Mesenchymal stem cell (in vitro differentiated cells and primary cell): Measurements from ENCODE around the gene UBR3.
"Not testable (repeated sequence)": the region's sequence is repeated elsewhere in the genome, so short reads cannot be mapped to it uniquely, and the experiment has no call there.

Source experiments
- DNase-seq: peaks from one replicate; pipeline ENCODE4 v3.0.0-alpha.2; 2013
- H2AFZ ChIP-seq: one replicate; pipeline ENCODE4 v1.6.1; 2013; ENCODE audit warnings: low read depth, mild to moderate bottlenecking, control low read depth, inconsistent platforms, low read length, moderate library complexity
- H2AK5ac ChIP-seq: 2 replicates; pipeline ENCODE4 v1.6.1; 2013; ENCODE audit warnings: low read length, moderate library complexity, mild to moderate bottlenecking, inconsistent platforms; ENCODE audit not compliant: severe bottlenecking
- H2BK120ac ChIP-seq: one replicate; pipeline ENCODE4 v1.6.1; 2013; ENCODE audit warnings: low read depth, mild to moderate bottlenecking, inconsistent platforms, low read length, moderate library complexity
- H2BK12ac ChIP-seq, 2 experiments: one replicate each; pipeline ENCODE4 v1.6.1; 2013; ENCODE audit warnings: inconsistent platforms in 2 of 2, low read length in 2 of 2, mild to moderate bottlenecking in 2 of 2, moderate library complexity in 2 of 2, control low read depth in 1 of 2
- H2BK15ac ChIP-seq: one replicate; pipeline ENCODE4 v1.6.1; 2013; ENCODE audit warnings: mild to moderate bottlenecking, low read depth, inconsistent platforms; ENCODE audit not compliant: poor library complexity, severe bottlenecking
- H2BK5ac ChIP-seq: 2 replicates; pipeline ENCODE4 v1.6.1; 2013; ENCODE audit warnings: low read depth, mild to moderate bottlenecking, low read length, control low read depth, inconsistent platforms; ENCODE audit not compliant: poor library complexity, severe bottlenecking
- H3K14ac ChIP-seq, 2 experiments: one replicate each; pipeline ENCODE4 v1.6.1; 2013; ENCODE audit warnings: inconsistent platforms in 2 of 2, low read length in 2 of 2, control low read depth in 1 of 2, mild to moderate bottlenecking in 1 of 2, moderate library complexity in 1 of 2
- H3K18ac ChIP-seq, 2 experiments: one replicate each; pipeline ENCODE4 v1.6.1; 2013; ENCODE audit warnings: inconsistent platforms in 2 of 2, low read length in 2 of 2, control low read depth in 1 of 2, low read depth in 1 of 2, mild to moderate bottlenecking in 1 of 2
- H3K23ac ChIP-seq, 2 experiments: one replicate each; pipeline ENCODE4 v1.6.1; 2013; ENCODE audit warnings: inconsistent platforms in 2 of 2, low read length in 2 of 2, mild to moderate bottlenecking in 2 of 2, moderate library complexity in 2 of 2, control low read depth in 1 of 2
- H3K27ac ChIP-seq: 2 replicates; pipeline ENCODE4 v1.5.1; 2013; ENCODE audit warnings: mild to moderate bottlenecking, moderate library complexity, low read length, control low read depth, inconsistent platforms; ENCODE audit not compliant: poor library complexity, severe bottlenecking
- H3K27me3 ChIP-seq, 2 experiments: 2 replicates each; pipeline versions ENCODE4 v1.6.1 to v1.7.0; 2013; ENCODE audit warnings: low read length in 2 of 2, mild to moderate bottlenecking in 2 of 2, moderate library complexity in 2 of 2, control low read depth in 1 of 2, inconsistent platforms in 1 of 2; ENCODE audit not compliant: control insufficient read depth in 1 of 2, insufficient read depth in 1 of 2
- H3K36me3 ChIP-seq, 2 experiments: 2 replicates each; pipeline versions ENCODE4 v1.6.1 to v1.7.0; 2013; ENCODE audit warnings: low read length in 2 of 2, control low read depth in 1 of 2, inconsistent platforms in 1 of 2, low read depth in 1 of 2, mild to moderate bottlenecking in 1 of 2; ENCODE audit not compliant: insufficient read depth in 2 of 2, control insufficient read depth in 1 of 2
- H3K4ac ChIP-seq, 2 experiments: one replicate each; pipeline ENCODE4 v1.6.1; 2013; ENCODE audit warnings: inconsistent platforms in 2 of 2, low read length in 2 of 2, mild to moderate bottlenecking in 2 of 2, moderate library complexity in 2 of 2, control low read depth in 1 of 2, low read depth in 1 of 2
- H3K4me1 ChIP-seq: 2 replicates; pipeline ENCODE4 v1.6.1; 2013; ENCODE audit warnings: low read depth, low read length, control low read depth; ENCODE audit not compliant: control insufficient read depth, insufficient read depth
- H3K4me2 ChIP-seq: 2 replicates; pipeline ENCODE4 v1.6.1; 2013; ENCODE audit warnings: low read length, mild to moderate bottlenecking, inconsistent platforms; ENCODE audit not compliant: poor library complexity, severe bottlenecking
- H3K4me3 ChIP-seq, 2 experiments: 2 replicates each; pipeline versions ENCODE4 v1.5.1 to v1.7.0; 2013; ENCODE audit warnings: low read length in 2 of 2, mild to moderate bottlenecking in 2 of 2, control low read depth in 1 of 2, low read depth in 1 of 2; ENCODE audit not compliant: insufficient read depth in 1 of 2
- H3K79me1 ChIP-seq: replicated peaks from 2 replicates; pipeline ENCODE4 v1.6.1; 2013; ENCODE audit warnings: mild to moderate bottlenecking, control low read depth, low read length, inconsistent platforms; ENCODE audit not compliant: poor library complexity, severe bottlenecking
- H3K9ac ChIP-seq: 2 replicates; pipeline ENCODE4 v1.7.0; 2013; ENCODE audit warnings: mild to moderate bottlenecking, low read length, moderate library complexity
- H3K9me3 ChIP-seq: 2 replicates; pipeline ENCODE4 v1.7.0; 2013; ENCODE audit warnings: mild to moderate bottlenecking, low read length; ENCODE audit not compliant: control insufficient read depth
- H4K8ac ChIP-seq: one replicate; pipeline ENCODE4 v1.6.1; 2013; ENCODE audit warnings: inconsistent platforms, mild to moderate bottlenecking, low read length, moderate library complexity
- H4K91ac ChIP-seq: one replicate; pipeline ENCODE4 v1.6.1; 2013; ENCODE audit warnings: mild to moderate bottlenecking, low read length, inconsistent platforms
- WGBS: methylation state at CpG from one replicate; pipeline ENCODE4 v1.1.7; 2013; ENCODE audit warnings: mixed read lengths; 5-methylcytosine and 5-hydroxymethylcytosine counted together

UBR3 gene

GRCh38 chr2:169806586-169806985 lies 20.7 kb upstream of the UBR3 start:
- no peak overlapping the region for H4K8ac ChIP-seq
- peaks cover 2% of the 10 kb centered on the region for H3K4me1 ChIP-seq
- no peaks in the 10 kb centered on the region for H3K9me3 ChIP-seq
- no peak overlapping the region for H2BK120ac ChIP-seq
- H3K9ac ChIP-seq: no peak overlapping the region
- no peak overlapping the region for H3K4me2 ChIP-seq
- H2AFZ ChIP-seq: no peak overlapping the region
- no peak overlapping the region for H3K14ac ChIP-seq
- H2AK5ac ChIP-seq: no peak overlapping the region
- H3K4me3 ChIP-seq: no peak overlapping the region
- H2BK12ac ChIP-seq: no peak overlapping the region
- H3K27me3 ChIP-seq: no peaks in the 10 kb centered on the region
- H3K27ac ChIP-seq: no peak overlapping the region
- peaks cover 16 to 78% of the 10 kb centered on the region in 2 experiments for H3K36me3 ChIP-seq
- H3K4ac ChIP-seq: no peak overlapping the region
- no peak for DNase-seq
- H4K91ac ChIP-seq: no peak overlapping the region
- H3K79me1 ChIP-seq: peaks cover 7% of the 10 kb centered on the region
- H3K18ac ChIP-seq: no peak overlapping the region
- H2BK5ac ChIP-seq: no peak overlapping the region
- no peak overlapping the region for H3K23ac ChIP-seq
- no peak overlapping the region for H2BK15ac ChIP-seq

- Histone ChIP-seq H3K4me2 (no peak overlapping the region), H3K4me3 (no peak overlapping the region), H3K4ac (no peak overlapping the region), H3K14ac (no peak overlapping the region), H3K27ac (no peak overlapping the region), H3K36me3 (peaks cover 15 to 76% of the 10 kb centered on the region in 2 experiments), H2BK120ac (no peak overlapping the region), H3K9me3 (no peaks in the 10 kb centered on the region), H3K23ac (no peak overlapping the region), H4K8ac (no peak overlapping the region), H3K18ac (no peak overlapping the region), H3K27me3 (no peaks in the 10 kb centered on the region), H3K79me1 (peaks cover 5% of the 10 kb centered on the region), H4K91ac (no peak overlapping the region), H2BK5ac (no peak overlapping the region), H2BK12ac (no peak overlapping the region), H2BK15ac (no peak overlapping the region), H3K9ac (peak overlapping the region; percentile 33), H3K4me1 (no peaks in the 10 kb centered on the region), H2AFZ (no peak overlapping the region), H2AK5ac (no peak overlapping the region)
- WGBS: 79% methylated on average over 3 of the region's 4 CpGs
- DNase-seq: no peak
Observed at GRCh38 chr2:169808221-169808620, 19.0 kb upstream of the UBR3 start.

- Histone ChIP-seq H3K4me3 (no peak overlapping the region), H3K23ac (no peak overlapping the region), H4K91ac (no peak overlapping the region), H3K14ac (no peak overlapping the region), H3K4me1 (peaks cover 3% of the 10 kb centered on the region), H3K27me3 (no peaks in the 10 kb centered on the region), H4K8ac (no peak overlapping the region), H2BK5ac (no peak overlapping the region), H3K36me3 (peaks cover 22 to 83% of the 10 kb centered on the region in 2 experiments), H3K4ac (no peak overlapping the region), H2BK12ac (no peak overlapping the region), H2BK15ac (no peak overlapping the region), H3K9me3 (no peaks in the 10 kb centered on the region), H2AFZ (no peak overlapping the region), H3K9ac (peak overlapping the region; percentile 30), H3K18ac (no peak overlapping the region), H3K27ac (peak overlapping the region; percentile 54), H2BK120ac (no peak overlapping the region), H3K79me1 (peaks cover 9% of the 10 kb centered on the region), H3K4me2 (no peak overlapping the region), H2AK5ac (no peak overlapping the region)
- DNase-seq: peak; percentile 61
- WGBS: no CpG with 5 or more reads among the region's 1 CpG
Observed at GRCh38 chr2:169815849-169816248, 11.4 kb upstream of the UBR3 start.

GRCh38 chr2:169816961-169817360 lies 10.3 kb upstream of the UBR3 start:
- H3K79me1 ChIP-seq, H3K14ac ChIP-seq, DNase-seq, H2BK120ac ChIP-seq, H3K4ac ChIP-seq, H2BK12ac ChIP-seq, H3K9ac ChIP-seq, H3K23ac ChIP-seq, H3K4me2 ChIP-seq, H3K27ac ChIP-seq, H2AK5ac ChIP-seq, H3K4me3 ChIP-seq, H4K91ac ChIP-seq, H2BK5ac ChIP-seq, H3K9me3 ChIP-seq, H3K27me3 ChIP-seq, H3K18ac ChIP-seq, H2BK15ac ChIP-seq, H4K8ac ChIP-seq, H2AFZ ChIP-seq, H3K4me1 ChIP-seq: not testable (repeated sequence)
- H3K36me3 ChIP-seq: peaks cover 22 to 83% of the 10 kb centered on the region in 2 experiments
